HG02571 (cell line): ENCODE data around the gene TAS2R43.
"Not testable (repeated sequence)": the region's sequence is repeated elsewhere in the genome, so short reads cannot be mapped to it uniquely, and the experiment has no call there.

Source experiments
- ATAC-seq: cut with Tn5 transposase; IDR thresholded peaks from one replicate; pipeline ENCODE4 v1.9.1; 2021; ENCODE audit warnings: mild to moderate bottlenecking, moderate library complexity; ENCODE audit not compliant: unreplicated experiment

The TAS2R43 gene

GRCh38 chr12:11062194-11062593, 29.9 kb downstream of the TAS2R43 start, which contains the start of gene TAS2R46:
Gene TAS2R46, minus strand, starts transcription at chr12:11062294. Its CDS starts 0 bp downstream, at chr12:11062294.
- not testable (repeated sequence) for ATAC-seq

GRCh38 chr12:11059784-11060183, 32.3 kb downstream of the TAS2R43 start:
- ATAC-seq, result no peak

- no peak for ATAC-seq
Measured at GRCh38 chr12:11059041-11059440, 33.1 kb downstream of the TAS2R43 start.

DNA sequence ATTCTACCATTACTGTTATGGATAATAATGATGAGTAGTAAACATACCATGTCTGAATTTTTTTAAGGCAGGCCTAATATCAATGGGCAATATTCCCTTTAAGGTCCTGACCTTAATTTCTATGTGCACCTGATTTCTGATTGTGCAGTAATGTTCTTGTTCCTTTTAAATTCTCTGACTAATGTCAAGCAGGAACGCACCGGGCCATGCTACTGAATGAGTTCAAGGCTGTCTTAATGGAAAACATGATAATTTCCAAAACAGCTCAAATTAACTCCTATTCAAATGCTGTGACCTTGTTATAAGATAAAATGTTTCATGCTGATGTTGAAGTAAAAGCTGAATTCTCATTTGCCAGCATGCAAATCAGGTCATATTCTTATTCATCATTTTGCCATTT, 36.8 kb downstream of the TAS2R43 start:
- no peak for ATAC-seq

- ATAC-seq, result not testable (repeated sequence)
Measured at GRCh38 chr12:11049806-11050531, 42.1 kb downstream of the TAS2R43 start.

GRCh38 chr12:11041366-11041765, 50.7 kb downstream of the TAS2R43 start:
- not testable (repeated sequence) for ATAC-seq
